ENCODE measurements around the gene AMER3.

The AMER3 gene

GRCh38 chr2:130737592-130737991 is 17.7 kb upstream of the AMER3 start:
- Mint-ChIP-seq H3K27me3 (peaks cover 19% of the 10 kb centered on the region), H3K4me3 (no peak overlapping the region), H3K27ac (no peak overlapping the region), H3K9me3 (peaks cover 4% of the 10 kb centered on the region), H3K36me3 (ENCODE audit: low read depth) (no peaks in the 10 kb centered on the region), H3K4me1 (ENCODE audit: low read depth) (no peaks in the 10 kb centered on the region)
- no peak for DNase-seq

DNA sequence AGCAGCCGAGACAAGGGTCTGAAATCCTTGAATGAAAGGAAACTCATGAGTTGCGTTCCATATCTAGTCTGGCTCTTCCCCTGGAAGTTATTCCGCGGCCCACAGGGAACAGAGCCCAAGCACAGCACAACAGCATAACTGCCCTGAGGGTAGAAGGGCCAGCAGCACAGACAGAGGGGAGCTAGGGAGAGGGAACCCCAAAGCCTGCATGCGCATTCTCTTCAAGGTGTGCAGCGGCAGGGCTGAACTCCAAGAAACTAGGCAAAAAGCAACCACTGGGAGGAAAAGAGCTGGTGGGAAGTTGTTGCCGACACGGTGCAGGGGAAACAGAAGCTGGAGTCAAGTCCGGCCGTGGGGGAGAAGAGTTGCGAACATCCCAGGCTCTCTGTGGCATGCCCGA is 14.7 kb upstream of the AMER3 start:
- no peaks in the 10 kb centered on the region for H3K36me3 Mint-ChIP-seq (ENCODE audit: low read depth)
- no peak for DNase-seq
- no peak overlapping the region for H3K4me3 Mint-ChIP-seq
- no peaks in the 10 kb centered on the region for H3K9me3 Mint-ChIP-seq
- no peaks in the 10 kb centered on the region for H3K4me1 Mint-ChIP-seq (ENCODE audit: low read depth)
- H3K27ac Mint-ChIP-seq = no peak overlapping the region
- H3K27me3 Mint-ChIP-seq = peaks cover 39% of the 10 kb centered on the region

DNA sequence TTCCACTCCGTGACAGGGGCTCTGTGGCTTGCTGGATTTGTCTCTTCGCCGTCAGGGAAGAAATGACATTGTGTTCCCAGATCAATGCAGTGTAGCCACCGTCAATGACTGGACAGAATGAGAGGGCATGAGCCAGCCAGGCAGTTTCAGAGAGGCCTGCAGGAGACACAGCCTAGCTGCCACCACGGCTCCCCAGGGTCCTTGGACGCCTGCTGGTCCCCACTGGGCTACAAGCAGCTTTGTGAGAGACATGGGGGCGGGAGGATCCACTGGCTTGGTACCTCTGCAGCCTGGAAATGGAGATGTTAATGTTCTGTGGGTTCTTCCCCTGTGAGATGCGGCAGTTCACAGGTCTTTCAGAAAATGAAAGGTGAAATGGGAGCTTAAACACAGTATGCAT is 12.1 kb upstream of the AMER3 start:
- no peak for DNase-seq
- Mint-ChIP-seq H3K27me3 (peaks cover 33% of the 10 kb centered on the region), H3K36me3 (ENCODE audit: low read depth) (no peaks in the 10 kb centered on the region), H3K4me1 (ENCODE audit: low read depth) (no peaks in the 10 kb centered on the region), H3K9me3 (no peaks in the 10 kb centered on the region), H3K4me3 (no peak overlapping the region), H3K27ac (no peak overlapping the region)

DNA sequence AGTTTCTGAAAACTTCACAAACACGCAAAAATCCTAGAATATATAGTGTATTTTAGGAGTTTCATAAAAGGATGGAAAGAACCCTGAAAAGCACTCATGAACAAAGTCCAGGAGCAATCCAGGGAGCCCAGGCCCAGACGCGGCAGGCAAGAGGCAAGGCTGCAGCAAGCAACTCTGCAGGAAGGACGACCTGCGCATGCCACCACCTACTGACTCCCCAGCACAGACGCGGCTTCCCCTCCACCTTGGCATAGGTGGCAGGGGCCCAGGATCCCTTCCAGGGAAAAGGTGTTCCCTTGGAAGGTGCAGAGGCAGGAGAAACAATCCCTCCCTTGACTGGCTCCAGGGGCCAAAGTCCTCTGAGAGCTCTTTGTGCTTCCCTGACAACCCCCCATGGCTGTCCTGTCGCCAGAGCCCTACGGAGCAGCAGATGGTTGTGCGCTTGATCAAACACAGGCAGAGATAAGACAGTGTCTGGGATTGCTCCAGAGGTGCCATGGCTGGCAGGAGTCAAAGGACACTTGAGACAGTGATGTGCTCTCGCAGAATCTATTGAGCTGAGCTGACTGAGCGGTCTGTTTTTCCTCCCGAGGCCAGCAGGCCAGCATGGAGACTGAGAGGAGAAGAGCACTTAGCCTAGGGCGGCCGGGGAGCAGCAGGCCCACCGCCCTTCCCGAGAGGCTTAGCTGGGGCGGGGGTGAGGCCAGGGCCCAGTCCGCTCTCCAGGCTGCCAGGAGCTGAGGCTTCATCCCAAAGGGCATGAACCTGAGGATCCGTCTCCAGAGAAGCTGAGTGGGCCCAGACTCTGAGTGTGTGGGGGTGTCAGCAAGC is 10.8 kb upstream of the AMER3 start:
- DNase-seq = no peak
- no peaks in the 10 kb centered on the region for H3K36me3 Mint-ChIP-seq (ENCODE audit: low read depth)
- no peak overlapping the region for H3K27ac Mint-ChIP-seq
- no peak overlapping the region for H3K4me3 Mint-ChIP-seq
- peaks cover 27% of the 10 kb centered on the region for H3K27me3 Mint-ChIP-seq
- no peaks in the 10 kb centered on the region for H3K9me3 Mint-ChIP-seq
- H3K4me1 Mint-ChIP-seq (ENCODE audit: low read depth) = no peaks in the 10 kb centered on the region

DNA sequence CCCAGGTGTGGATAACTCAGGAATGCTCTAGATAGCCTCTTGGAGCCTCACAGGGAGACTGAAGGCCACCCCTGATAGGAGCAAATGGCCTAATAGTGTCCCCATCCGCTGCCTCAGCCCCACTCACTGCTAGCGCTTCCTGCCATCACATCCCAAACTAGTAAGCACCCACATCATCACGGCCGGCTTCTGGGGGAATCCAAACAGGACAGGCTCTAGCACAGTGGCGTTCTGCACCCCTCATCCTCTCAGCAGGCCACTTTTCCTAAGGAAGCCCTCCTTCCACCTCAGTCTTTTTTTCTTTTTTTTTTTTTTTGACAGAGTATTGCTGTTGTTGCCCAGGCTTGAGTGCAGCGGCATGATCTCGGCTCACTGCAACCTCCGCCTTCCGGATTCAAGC is 6.3 kb upstream of the AMER3 start:
- H3K27me3 Mint-ChIP-seq = peaks cover 29% of the 10 kb centered on the region

GRCh38 chr2:130749641-130750040 is 5.7 kb upstream of the AMER3 start:
- H3K27ac Mint-ChIP-seq = no peak overlapping the region
- no peak for DNase-seq
- H3K36me3 Mint-ChIP-seq (ENCODE audit: low read depth) = no peaks in the 10 kb centered on the region

More for the DNA sequence above, 6.3 kb upstream of the AMER3 start:
- Mint-ChIP-seq H3K36me3 (ENCODE audit: low read depth) (no peaks in the 10 kb centered on the region), H3K4me3 (no peak overlapping the region), H3K27ac (no peak overlapping the region), H3K4me1 (ENCODE audit: low read depth) (no peaks in the 10 kb centered on the region), H3K9me3 (no peaks in the 10 kb centered on the region)
- DNase-seq = no peak

GRCh38 chr2:130754811-130755210 is 529 bp upstream of the AMER3 start:
- H3K4me1 Mint-ChIP-seq (ENCODE audit: low read depth) = peaks cover 8% of the 10 kb centered on the region
- H3K9me3 Mint-ChIP-seq = no peaks in the 10 kb centered on the region
- peaks cover 62% of the 10 kb centered on the region for H3K27me3 Mint-ChIP-seq
- no peaks in the 10 kb centered on the region for H3K36me3 Mint-ChIP-seq (ENCODE audit: low read depth)
- H3K27ac Mint-ChIP-seq = no peak overlapping the region
- H3K4me3 Mint-ChIP-seq = no peak overlapping the region
- no peak for DNase-seq

More at GRCh38 chr2:130749641-130750040, 5.7 kb upstream of the AMER3 start:
- H3K4me1 Mint-ChIP-seq (ENCODE audit: low read depth) = no peaks in the 10 kb centered on the region
- no peaks in the 10 kb centered on the region for H3K9me3 Mint-ChIP-seq
- no peak overlapping the region for H3K4me3 Mint-ChIP-seq
- H3K27me3 Mint-ChIP-seq = peaks cover 26% of the 10 kb centered on the region

GRCh38 chr2:130756053-130756873 is 923 bp downstream of the AMER3 start:
- H3K27ac Mint-ChIP-seq = no peak overlapping the region
- peaks cover 8% of the 10 kb centered on the region for H3K4me1 Mint-ChIP-seq (ENCODE audit: low read depth)
- peaks cover 71% of the 10 kb centered on the region for H3K27me3 Mint-ChIP-seq
- peak overlapping the region; percentile 29 for H3K4me3 Mint-ChIP-seq
- no peaks in the 10 kb centered on the region for H3K9me3 Mint-ChIP-seq
- no peaks in the 10 kb centered on the region for H3K36me3 Mint-ChIP-seq (ENCODE audit: low read depth)
- peak; percentile 45 for DNase-seq

DNA sequence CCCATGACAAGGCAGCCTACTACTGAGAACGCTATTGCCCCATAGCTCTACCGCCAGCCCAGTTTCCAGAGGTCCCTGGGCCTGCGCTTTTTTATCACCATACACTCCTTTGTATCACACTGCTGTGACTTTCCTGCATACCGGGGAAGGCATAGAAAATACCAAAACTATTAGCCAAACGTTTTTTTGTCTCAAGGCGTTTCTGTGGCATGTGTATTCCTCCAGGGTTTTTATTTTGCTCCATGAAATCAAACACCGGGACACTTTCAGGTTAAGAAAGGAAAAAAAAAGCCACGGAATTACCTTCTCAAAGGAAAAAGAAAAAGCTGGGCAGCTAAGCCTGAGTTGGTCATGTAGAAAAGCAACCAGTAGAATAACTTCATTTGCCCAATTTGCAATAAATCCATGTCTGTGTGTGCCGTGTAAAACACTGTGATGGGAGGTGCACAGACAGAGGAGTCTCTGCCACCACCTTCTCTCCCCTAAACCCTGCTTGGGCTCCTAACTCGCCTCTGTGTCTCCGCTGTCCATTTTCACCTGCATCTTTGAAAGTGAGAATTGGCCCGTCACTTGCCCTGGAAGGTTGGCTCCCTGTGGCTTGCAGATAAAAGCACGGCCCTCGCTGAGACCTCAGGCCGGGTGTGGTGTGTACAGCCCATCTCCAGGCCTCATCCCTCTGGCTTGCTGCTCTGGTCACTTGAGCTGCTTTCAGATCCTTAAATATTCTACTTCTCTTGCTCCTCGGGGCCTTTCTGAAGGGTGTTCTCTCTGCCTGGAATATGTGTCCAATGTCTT is 1.7 kb downstream of the AMER3 start:
- Mint-ChIP-seq H3K9me3 (no peaks in the 10 kb centered on the region), H3K36me3 (ENCODE audit: low read depth) (no peaks in the 10 kb centered on the region), H3K4me3 (peak overlapping the region; percentile 29), H3K4me1 (ENCODE audit: low read depth) (peaks cover 8% of the 10 kb centered on the region), H3K27ac (no peak overlapping the region), H3K27me3 (peaks cover 71% of the 10 kb centered on the region)
- no peak for DNase-seq

DNA sequence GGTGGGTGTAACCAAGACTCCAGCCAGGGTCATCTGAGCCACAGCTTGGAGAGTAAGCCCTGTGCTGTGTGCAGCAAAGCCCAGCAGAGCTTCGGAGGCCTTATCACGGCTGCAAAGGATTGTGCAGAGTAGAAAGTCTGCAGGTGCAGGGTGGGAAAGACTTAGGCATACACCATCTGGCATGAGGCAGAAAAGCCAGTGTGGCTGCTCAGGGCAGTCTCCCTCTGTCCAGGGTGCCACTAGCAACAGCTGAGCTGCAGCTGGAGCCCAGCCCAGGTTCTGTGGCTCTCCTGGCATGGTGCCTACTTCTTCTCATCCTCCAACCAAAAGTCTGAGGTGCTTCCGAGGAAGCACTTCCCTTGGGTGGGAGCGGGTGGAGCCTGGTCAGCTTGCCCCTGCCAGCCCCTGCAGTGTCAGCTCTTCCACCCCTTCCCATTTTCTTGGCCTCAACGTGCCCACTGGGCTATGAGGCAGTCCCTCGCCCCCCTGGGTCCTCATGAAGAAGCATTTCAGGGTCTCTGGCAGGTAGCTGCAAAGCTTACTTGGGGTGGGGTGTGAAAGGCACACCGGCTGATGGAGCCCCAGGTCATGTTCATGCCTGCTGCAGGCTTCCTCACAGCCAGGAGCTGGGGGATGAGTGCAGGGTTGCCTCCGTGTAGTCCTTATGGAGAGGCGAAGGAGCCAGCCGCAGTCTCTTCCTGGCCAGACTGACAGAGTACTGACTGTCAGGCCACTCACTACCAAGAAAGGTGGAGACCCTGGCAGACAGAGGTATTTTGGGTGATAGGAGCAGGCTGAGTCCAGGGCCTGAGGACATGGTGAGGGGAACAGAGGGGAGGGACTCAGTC is 4.8 kb downstream of the AMER3 start:
- peaks cover 6% of the 10 kb centered on the region for H3K4me1 Mint-ChIP-seq (ENCODE audit: low read depth)
- H3K36me3 Mint-ChIP-seq (ENCODE audit: low read depth) = no peaks in the 10 kb centered on the region
- H3K4me3 Mint-ChIP-seq = no peak overlapping the region
- no peak overlapping the region for H3K27ac Mint-ChIP-seq
- H3K27me3 Mint-ChIP-seq = peaks cover 50% of the 10 kb centered on the region
- no peak for DNase-seq
- H3K9me3 Mint-ChIP-seq = no peaks in the 10 kb centered on the region

DNA sequence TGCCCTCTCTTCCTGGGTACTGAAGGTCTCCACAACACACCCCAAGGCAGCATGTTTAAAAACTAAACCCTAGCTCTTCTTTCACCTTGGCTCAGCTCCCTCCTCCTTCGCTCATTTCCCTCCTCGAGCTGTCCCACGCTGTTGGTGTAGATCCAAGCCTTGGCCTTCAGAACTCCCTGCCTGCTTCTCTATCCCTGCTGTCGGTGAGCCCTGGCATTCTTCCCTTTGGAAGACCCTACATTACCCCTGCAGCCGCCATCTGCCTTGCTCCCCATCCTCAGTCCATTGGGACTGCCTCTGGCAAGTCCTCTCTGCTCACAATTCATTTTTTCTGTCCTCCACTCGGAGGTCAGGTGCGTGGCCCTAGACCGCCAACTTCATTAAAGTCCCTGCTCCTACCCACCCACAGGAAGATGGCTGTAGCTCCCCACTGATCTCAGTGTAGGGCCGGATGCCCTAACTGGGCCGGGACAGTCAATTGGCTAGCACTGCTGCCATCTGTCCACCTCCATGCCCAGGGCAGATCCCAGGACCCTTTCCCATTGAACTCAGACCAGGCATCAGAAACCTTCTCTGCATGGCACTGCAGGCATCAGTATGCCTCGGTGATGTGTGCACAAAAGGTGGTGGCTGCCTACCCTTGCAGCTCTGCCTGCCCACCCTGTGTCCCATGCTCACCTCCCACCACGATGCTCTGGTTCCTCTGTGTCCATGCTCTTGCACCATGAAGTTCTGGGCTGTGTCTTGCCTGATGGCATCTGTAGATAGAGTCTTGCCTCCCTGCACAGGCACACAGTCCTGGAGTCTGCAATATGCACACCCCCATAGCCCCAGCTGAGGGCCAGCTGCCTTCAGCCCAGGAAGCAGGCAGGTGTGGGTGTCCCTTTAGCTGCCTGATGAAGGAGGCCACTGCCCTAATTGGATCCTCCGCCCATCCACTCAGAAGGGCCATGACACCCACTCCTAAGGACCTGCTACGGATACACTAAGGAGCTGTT is 5.7 kb downstream of the AMER3 start:
- no peak for DNase-seq
- Mint-ChIP-seq H3K4me3 (no peak overlapping the region), H3K4me1 (ENCODE audit: low read depth) (peaks cover 4% of the 10 kb centered on the region), H3K36me3 (ENCODE audit: low read depth) (no peaks in the 10 kb centered on the region), H3K27me3 (peaks cover 46% of the 10 kb centered on the region), H3K9me3 (no peaks in the 10 kb centered on the region), H3K27ac (no peak overlapping the region)

DNA sequence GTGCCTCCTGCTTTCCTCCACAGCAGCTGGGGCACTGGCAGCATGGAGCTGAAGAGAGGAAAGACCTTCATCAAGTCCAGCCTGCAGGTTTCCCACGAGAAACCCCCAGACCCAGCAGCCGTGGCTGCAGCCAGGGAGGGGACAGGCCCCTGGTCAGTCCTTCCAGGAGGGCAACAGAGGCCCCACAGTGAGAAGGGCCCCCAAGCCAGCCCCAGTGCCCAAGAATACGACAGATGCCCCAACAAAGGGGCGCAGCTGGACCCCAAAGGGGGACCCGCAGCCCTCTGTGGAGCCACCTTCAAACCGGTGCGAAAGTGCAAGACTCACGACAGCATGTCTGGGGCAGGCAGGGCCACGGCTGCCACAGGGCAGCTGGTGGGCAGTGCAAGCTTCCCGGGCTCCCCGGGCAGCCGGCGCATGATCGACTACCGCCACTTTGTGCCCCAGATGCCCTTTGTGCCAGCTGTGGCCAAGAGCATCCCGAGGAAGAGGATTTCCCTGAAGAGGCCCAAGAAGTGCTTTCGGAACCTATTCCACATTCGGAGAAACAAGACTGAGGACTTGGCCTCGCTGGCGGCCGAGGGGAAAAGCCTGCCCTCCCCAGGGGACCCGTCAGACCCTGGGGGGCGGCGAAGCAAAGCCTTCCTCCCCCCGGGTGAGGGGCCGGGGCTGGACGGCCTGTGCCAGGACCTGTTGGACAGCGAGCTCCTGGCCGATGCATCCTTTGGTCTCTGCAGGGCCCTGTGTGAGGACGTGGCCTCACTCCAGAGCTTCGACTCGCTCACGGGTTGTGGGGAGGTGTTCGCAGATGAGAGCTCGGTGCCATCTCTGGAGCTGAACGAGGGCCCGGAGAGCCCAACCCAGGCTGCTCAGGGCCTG is 6.9 kb downstream of the AMER3 start:
- Mint-ChIP-seq H3K9me3 (no peaks in the 10 kb centered on the region), H3K27me3 (peaks cover 43% of the 10 kb centered on the region), H3K27ac (no peak overlapping the region), H3K36me3 (ENCODE audit: low read depth) (no peaks in the 10 kb centered on the region), H3K4me1 (ENCODE audit: low read depth) (no peaks in the 10 kb centered on the region), H3K4me3 (no peak overlapping the region)
- no peak for DNase-seq
